MCF 10A (cell line): ENCODE results near the gene ALPL. TPM values are rescaled to one million over a fixed set of nuclear protein-coding genes. Genes with fewer than 3 reads are reported as not detected.

Experiments used
- BruUV-seq: library from RNA; stranded (reverse); fragments of 400-500 nt; replicated peaks from 2 replicates; lab custom pipeline; 2021; lab: Mats Ljungman, UMichigan
- CTCF ChIA-PET: fragments of 300-600 bp; sonication (Branson Sonifier 250); formaldehyde crosslinking; extraction: SDS; loops from one replicate; lab custom pipeline; 2021; ENCODE audit warnings: antibody characterized with exemption, inconsistent platforms; lab: Yijun Ruan, JAX
- POLR2A ChIA-PET: fragments of 300-600, 350-650 bp; sonication (Branson Sonifier 250); formaldehyde crosslinking; extraction: SDS; loops from one replicate; lab custom pipeline; 2020; ENCODE audit warnings: antibody characterized with exemption, inconsistent platforms; lab: Yijun Ruan, JAX
- DNase-seq: peaks from one replicate; pipeline ENCODE4 v3.0.0-alpha.2; 2018; ENCODE audit not compliant: unreplicated experiment
- H3K27ac Mint-ChIP-seq: one replicate; pipeline ENCODE4 v1.8.0; 2022; ENCODE audit warnings: mild to moderate bottlenecking, low read depth, mixed read lengths; ENCODE audit not compliant: unreplicated experiment
- H3K27me3 Mint-ChIP-seq: one replicate; pipeline ENCODE4 v1.8.0; 2022; ENCODE audit warnings: mixed read lengths; ENCODE audit not compliant: insufficient read depth, unreplicated experiment
- H3K36me3 Mint-ChIP-seq: one replicate; pipeline ENCODE4 v1.8.0; 2022; ENCODE audit warnings: mild to moderate bottlenecking, moderate library complexity, mixed read lengths; ENCODE audit not compliant: insufficient read depth, unreplicated experiment
- H3K4me1 Mint-ChIP-seq: one replicate; pipeline ENCODE4 v1.8.0; 2022; ENCODE audit warnings: mixed read lengths; ENCODE audit not compliant: insufficient read depth, unreplicated experiment
- H3K4me3 Mint-ChIP-seq: one replicate; pipeline ENCODE4 v1.8.0; 2022; ENCODE audit warnings: mild to moderate bottlenecking, moderate library complexity, mixed read lengths; ENCODE audit not compliant: unreplicated experiment
- H3K9me3 Mint-ChIP-seq: one replicate; pipeline ENCODE4 v1.8.0; 2022; ENCODE audit warnings: mixed read lengths; ENCODE audit not compliant: unreplicated experiment
- intact Hi-C: fragments of 100-400 bp; cut with micrococcal nuclease; formaldehyde crosslinking; loops from 2 replicates; pipeline ENCODE4 v1.14.1; 2022
- total RNA-seq: library from RNA; stranded (reverse); gene quantifications from 2 replicates; pipeline ENCODE4 v1.2.3, GENCODE V29; 2022
- TF ChIP-seq, protein P1 (sequence below): fragments of 200-600 bp; IDR thresholded peaks from one replicate; pipeline ENCODE4 v1.8.0; 2022; ENCODE audit warnings: antibody characterized with exemption, mild to moderate bottlenecking; ENCODE audit not compliant: unreplicated experiment

ALPL gene
- total RNA-seq, 1 experiment from 2014 or later = not detected

DNA sequence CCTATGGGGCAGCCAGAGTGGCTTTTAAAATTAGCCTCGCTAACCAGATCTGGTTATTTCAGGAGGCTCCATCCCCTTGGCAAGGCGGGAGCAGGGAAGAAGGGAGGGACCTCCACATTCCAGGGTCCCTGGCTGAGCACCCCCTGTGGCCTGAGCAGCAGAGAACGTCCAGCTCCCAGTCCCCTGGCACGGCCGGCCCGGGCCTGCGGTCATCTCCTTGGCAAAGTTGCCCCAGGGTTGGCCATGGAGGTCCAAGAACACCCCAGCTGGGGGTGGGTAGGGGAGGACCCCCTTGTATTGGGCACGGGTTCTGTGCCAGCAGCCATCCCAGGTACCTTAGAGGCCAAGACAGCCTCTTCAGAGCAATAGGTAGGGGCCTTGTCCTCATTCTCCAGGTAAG, 84.0 kb downstream of the ALPL start:
- H3K4me1 Mint-ChIP-seq = peaks cover 6% of the 10 kb centered on the region
- ChIA-PET CTCF (interaction anchor here (0.6 kb wide), 1 partner anchor 66 kb away, joined by 5 read pairs; no protein-coding TSS in a partner anchor), POLR2A (interaction anchor here (0.6 kb wide), 1 partner anchor 841 kb away, joined by 3 read pairs; no protein-coding TSS in a partner anchor)
- no TSS peak for BruUV-seq
- intact Hi-C loops = loop anchor here (10.0 kb wide), 1 partner anchor 338 kb away; no protein-coding TSS in a partner anchor
- peaks cover 1% of the 10 kb centered on the region for H3K36me3 Mint-ChIP-seq
- DNase-seq = no peak
- TF ChIP-seq, protein P1, sequence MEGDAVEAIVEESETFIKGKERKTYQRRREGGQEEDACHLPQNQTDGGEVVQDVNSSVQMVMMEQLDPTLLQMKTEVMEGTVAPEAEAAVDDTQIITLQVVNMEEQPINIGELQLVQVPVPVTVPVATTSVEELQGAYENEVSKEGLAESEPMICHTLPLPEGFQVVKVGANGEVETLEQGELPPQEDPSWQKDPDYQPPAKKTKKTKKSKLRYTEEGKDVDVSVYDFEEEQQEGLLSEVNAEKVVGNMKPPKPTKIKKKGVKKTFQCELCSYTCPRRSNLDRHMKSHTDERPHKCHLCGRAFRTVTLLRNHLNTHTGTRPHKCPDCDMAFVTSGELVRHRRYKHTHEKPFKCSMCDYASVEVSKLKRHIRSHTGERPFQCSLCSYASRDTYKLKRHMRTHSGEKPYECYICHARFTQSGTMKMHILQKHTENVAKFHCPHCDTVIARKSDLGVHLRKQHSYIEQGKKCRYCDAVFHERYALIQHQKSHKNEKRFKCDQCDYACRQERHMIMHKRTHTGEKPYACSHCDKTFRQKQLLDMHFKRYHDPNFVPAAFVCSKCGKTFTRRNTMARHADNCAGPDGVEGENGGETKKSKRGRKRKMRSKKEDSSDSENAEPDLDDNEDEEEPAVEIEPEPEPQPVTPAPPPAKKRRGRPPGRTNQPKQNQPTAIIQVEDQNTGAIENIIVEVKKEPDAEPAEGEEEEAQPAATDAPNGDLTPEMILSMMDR = no peak
- no peak overlapping the region for H3K27ac Mint-ChIP-seq
- H3K27me3 Mint-ChIP-seq = peaks cover under 1% of the 10 kb centered on the region
- no peak overlapping the region for H3K4me3 Mint-ChIP-seq
- no peaks in the 10 kb centered on the region for H3K9me3 Mint-ChIP-seq

DNA sequence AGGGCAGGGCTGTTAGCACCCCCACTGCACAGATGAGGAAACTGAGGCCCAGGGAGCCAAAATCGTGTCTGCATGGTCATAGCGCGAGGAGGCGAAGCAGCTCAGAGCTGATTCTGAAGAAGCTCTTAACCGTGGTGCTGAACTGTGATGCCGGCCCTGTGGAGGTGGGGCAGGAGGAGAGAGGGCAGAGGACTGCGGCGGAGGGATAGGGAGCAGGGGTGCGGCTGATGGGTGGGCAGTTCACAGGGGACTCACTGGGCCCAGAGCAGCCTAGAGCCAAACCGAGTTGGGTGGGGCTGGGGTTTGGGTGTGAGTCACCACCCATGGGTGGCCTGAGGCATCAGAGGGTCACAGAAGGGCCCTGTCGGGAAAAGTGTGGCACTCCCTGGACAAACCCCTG, 85.3 kb downstream of the ALPL start:
- ChIA-PET CTCF (interaction anchor here (0.6 kb wide), 1 partner anchor 79 kb away, joined by 3 read pairs; no protein-coding TSS in a partner anchor), POLR2A (no interaction called here)
- Mint-ChIP-seq H3K36me3 (no peaks in the 10 kb centered on the region), H3K9me3 (no peaks in the 10 kb centered on the region), H3K27ac (no peak overlapping the region), H3K4me1 (peaks cover 5% of the 10 kb centered on the region), H3K4me3 (no peak overlapping the region), H3K27me3 (peaks cover 13% of the 10 kb centered on the region)
- TF ChIP-seq, protein P1 = no peak
- intact Hi-C loops = loop anchor here (2.0 to 10.0 kb wide), 2 partner anchors 82 to 340 kb away; no protein-coding TSS in a partner anchor
- DNase-seq = no peak
- no TSS peak for BruUV-seq

DNA sequence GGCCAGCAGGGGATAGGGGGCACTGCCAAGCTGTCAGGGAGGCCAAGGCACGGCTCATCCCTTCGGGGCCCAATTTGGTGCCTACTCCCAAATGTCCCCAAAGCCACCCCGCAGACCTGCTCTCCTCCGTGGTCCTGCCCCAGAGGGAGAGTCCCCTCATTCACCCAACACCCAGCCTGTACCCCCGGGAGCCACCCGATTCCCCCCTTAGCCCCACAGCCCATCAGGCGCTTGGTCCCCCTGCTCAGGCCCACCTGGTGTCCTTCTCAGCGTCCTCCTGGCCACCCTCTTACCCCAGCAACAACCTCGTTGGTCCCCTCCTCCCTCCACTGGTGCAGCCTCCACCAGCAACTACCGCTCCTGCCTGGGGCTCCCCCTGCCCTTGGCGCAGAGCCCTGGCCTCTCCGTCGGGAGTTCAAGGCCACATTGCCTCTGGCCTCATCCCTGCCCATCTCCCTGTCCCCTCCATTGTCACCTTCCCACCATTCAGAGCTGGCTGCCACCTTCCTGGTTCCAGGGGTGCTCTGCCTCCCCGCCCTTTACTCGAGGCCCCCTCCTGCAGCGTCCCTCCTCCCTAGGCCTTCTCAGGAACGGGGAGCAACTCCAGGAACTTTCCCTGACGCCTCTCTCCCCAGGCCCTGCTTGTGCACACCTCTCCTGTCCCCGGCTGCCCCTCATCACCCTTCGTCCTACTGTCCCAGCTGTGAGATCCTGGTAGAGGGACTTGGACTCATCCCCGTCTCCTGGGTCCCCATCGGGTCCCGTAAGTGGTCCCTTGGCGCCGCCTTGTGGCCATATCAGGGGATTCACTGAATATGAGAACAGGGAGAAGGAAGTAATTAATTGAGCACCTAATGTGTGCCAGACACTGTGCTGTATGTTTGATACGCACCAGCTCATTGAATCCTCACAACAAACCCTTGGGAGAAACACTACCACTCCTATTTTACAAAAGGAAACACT, 86.0 kb downstream of the ALPL start:
- intact Hi-C loops = loop anchor here (1.0 to 10.0 kb wide), 3 partner anchors 82 to 340 kb away; no protein-coding TSS in a partner anchor
- no peak overlapping the region for H3K4me3 Mint-ChIP-seq
- DNase-seq = peak; percentile 74
- H3K27me3 Mint-ChIP-seq = peaks cover 20% of the 10 kb centered on the region
- POLR2A ChIA-PET = interaction anchor here (0.7 kb wide), 1 partner anchor 609 kb away, joined by 3 read pairs; no protein-coding TSS in a partner anchor
- no TSS peak for BruUV-seq
- H3K36me3 Mint-ChIP-seq = no peaks in the 10 kb centered on the region
- peaks cover 5% of the 10 kb centered on the region for H3K4me1 Mint-ChIP-seq
- TF ChIP-seq, protein P1 = peak; percentile 83
- CTCF ChIA-PET = interaction anchor here (0.5 to 0.7 kb wide), 5 partner anchors 21 to 363 kb away, joined by 3 read pairs; no protein-coding TSS in a partner anchor
- H3K27ac Mint-ChIP-seq = no peak overlapping the region
- H3K9me3 Mint-ChIP-seq = no peaks in the 10 kb centered on the region

DNA sequence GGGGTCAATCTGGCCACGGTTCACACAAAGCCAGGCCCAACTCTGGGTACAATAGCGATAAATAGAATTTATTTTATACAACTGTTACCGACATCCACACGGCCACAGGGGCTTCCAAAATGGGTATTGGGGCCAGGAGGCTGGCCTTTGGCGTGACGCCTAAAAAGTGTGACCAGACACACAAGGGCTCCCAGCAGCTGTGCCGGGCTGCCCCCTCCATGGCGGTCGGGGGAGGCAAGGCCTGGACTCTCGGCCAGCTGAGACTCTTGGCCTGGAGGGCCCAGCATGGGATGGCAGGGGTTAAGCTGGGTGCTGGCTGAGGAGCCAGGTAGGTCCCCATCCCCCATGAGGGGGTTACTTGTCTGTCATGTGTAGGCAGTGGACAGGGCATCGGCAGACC, 87.0 kb downstream of the ALPL start:
- TF ChIP-seq, protein P1 = no peak
- no peak overlapping the region for H3K27ac Mint-ChIP-seq
- no TSS peak for BruUV-seq
- H3K27me3 Mint-ChIP-seq = peaks cover 24% of the 10 kb centered on the region
- no peak overlapping the region for H3K4me3 Mint-ChIP-seq
- intact Hi-C loops = loop anchor here (10.0 kb wide), 1 partner anchor 341 kb away; no protein-coding TSS in a partner anchor
- no peaks in the 10 kb centered on the region for H3K9me3 Mint-ChIP-seq
- POLR2A ChIA-PET = no interaction called here
- H3K4me1 Mint-ChIP-seq = peaks cover 5% of the 10 kb centered on the region
- no peak for DNase-seq
- CTCF ChIA-PET = interaction anchor here (0.6 to 0.7 kb wide), 2 partner anchors 22 to 224 kb away, joined by 3 read pairs; no protein-coding TSS in a partner anchor
- H3K36me3 Mint-ChIP-seq = no peaks in the 10 kb centered on the region
